Measurements from ENCODE around the gene SNX27. TPM values are rescaled to one million over a fixed set of nuclear protein-coding genes. Genes with fewer than 3 reads are reported as not detected.

Gene SNX27
- total and polyA plus RNA-seq, 2 donors (not counting 1 experiment from before 2014, with no cell fraction given) = 29.5 to 38.1 TPM

DNA sequence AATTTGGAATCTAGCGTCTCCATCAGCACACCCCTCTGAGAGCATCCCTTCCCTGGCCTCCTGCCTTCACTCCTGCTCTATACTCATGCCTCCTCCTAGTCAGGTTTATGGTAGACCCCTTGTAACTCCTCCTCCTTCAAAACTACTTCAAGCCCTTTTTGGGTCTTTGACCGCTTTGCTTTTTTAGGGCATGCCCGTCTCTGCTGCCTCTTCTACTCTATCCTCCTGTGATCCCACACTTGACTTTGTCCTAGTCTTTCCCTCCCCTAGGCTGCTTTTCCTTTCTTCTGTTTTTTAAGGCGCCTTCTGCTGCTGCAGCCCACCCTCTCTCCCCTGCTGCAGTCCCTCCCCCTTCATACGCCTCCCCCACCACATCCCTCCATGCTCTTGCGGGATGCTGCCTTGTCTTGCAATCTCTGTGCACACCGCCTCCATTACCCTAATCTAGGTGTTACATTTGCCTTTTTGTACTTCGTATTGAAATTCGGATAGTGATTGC is 1.5 kb downstream of the SNX27 start:
- Histone ChIP-seq H3K36me3 (ENCODE audit: control insufficient read depth, insufficient read depth, low read length) (no peaks in the 10 kb centered on the region), H3K27ac (ENCODE audit: insufficient read depth, low read length) (peak overlapping the region; percentile 88), H2AFZ (ENCODE audit: low read length) (no peak overlapping the region), H3K4me3 (replicated peaks in 1 of 4; ENCODE audit: control extremely low read depth in 1 of 4, insufficient read depth in 1 of 4, low read depth in 3 of 4, low read length in 4 of 4) (peak overlapping the region; percentile 77 to 86 (median 80)), H3K9ac (ENCODE audit: insufficient read depth, low read length) (peak overlapping the region; percentile 20), H3K4me2 (ENCODE audit: extremely low read depth, insufficient read depth, low read length) (peak overlapping the region; percentile 86), H3K79me2 (ENCODE audit: control insufficient read depth, insufficient read depth, low read length) (peaks cover 17% of the 10 kb centered on the region), H4K20me1 (ENCODE audit: control insufficient read depth, extremely low read depth, insufficient read depth, low read length) (no peaks in the 10 kb centered on the region), H3K4me1 (ENCODE audit: control insufficient read depth, extremely low read depth, insufficient read depth, low read length) (peaks cover 4% of the 10 kb centered on the region), H3K9me3 (ENCODE audit: control insufficient read depth, insufficient read depth, low read depth, low read length) (no peaks in the 10 kb centered on the region), H3K27me3 (ENCODE audit: control insufficient read depth, insufficient read depth, low read length) (no peaks in the 10 kb centered on the region)
- no peak for TF ChIP-seq EZH2 (IDR thresholded peaks at IDR 0.05; ENCODE audit: low read length, missing control alignments)
- TF ChIP-seq, protein P1, sequence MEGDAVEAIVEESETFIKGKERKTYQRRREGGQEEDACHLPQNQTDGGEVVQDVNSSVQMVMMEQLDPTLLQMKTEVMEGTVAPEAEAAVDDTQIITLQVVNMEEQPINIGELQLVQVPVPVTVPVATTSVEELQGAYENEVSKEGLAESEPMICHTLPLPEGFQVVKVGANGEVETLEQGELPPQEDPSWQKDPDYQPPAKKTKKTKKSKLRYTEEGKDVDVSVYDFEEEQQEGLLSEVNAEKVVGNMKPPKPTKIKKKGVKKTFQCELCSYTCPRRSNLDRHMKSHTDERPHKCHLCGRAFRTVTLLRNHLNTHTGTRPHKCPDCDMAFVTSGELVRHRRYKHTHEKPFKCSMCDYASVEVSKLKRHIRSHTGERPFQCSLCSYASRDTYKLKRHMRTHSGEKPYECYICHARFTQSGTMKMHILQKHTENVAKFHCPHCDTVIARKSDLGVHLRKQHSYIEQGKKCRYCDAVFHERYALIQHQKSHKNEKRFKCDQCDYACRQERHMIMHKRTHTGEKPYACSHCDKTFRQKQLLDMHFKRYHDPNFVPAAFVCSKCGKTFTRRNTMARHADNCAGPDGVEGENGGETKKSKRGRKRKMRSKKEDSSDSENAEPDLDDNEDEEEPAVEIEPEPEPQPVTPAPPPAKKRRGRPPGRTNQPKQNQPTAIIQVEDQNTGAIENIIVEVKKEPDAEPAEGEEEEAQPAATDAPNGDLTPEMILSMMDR (conservative IDR thresholded peaks at IDR 0.05 in 1 of 2, IDR thresholded peaks at IDR 0.05 in 1 of 2; ENCODE audit: low read depth in 1 of 2, low read length in 2 of 2) = no peak
- no peak for DNase-seq (ENCODE audit: low read depth in 2 of 2)

DNA sequence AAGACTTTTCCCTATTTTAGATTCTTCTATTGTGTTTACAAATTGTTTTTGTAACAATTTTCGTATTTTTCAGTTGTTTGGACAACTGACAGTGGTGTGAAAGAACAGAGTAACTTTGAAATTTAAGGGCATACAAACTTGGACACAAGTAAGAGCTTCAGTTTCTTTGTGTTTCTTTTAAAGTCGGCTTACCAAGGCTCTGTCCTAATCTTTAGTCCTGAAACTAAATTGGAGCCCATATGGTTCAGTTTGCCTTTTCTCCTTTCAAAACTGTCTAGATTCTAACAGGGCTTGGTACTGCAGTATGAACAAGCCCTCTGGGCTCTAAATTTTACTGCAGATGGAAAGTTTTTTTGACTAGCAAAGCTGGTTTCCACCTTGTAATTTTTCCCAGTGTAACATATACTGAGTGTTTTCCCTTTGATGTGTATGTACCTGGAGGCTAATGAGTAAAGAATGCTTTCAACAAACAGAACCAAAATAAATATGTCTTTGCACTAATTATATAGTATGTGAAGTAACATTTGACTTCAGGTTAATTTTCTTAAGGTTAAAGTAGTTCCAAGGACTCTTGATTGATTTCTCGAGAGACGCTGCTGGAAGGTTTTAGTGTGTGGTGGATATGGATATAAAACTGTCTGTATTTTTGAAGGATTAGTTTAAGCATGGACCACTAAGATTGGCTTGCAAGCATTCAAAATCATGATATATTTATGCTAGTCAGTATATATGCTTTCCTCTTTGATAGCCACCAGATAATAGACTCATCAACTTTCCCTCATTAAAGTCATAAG is 4.1 kb downstream of the SNX27 start:
- Histone ChIP-seq H3K4me2 (ENCODE audit: extremely low read depth, insufficient read depth, low read length) (no peak overlapping the region), H3K27ac (ENCODE audit: insufficient read depth, low read length) (no peak overlapping the region), H3K9me3 (ENCODE audit: control insufficient read depth, insufficient read depth, low read depth, low read length) (no peaks in the 10 kb centered on the region), H3K27me3 (ENCODE audit: control insufficient read depth, insufficient read depth, low read length) (no peaks in the 10 kb centered on the region), H2AFZ (ENCODE audit: low read length) (no peak overlapping the region), H3K4me3 (replicated peaks in 1 of 4; ENCODE audit: control extremely low read depth in 1 of 4, insufficient read depth in 1 of 4, low read depth in 3 of 4, low read length in 4 of 4) (no peak overlapping the region), H3K4me1 (ENCODE audit: control insufficient read depth, extremely low read depth, insufficient read depth, low read length) (peaks cover 10% of the 10 kb centered on the region), H3K36me3 (ENCODE audit: control insufficient read depth, insufficient read depth, low read length) (no peaks in the 10 kb centered on the region), H3K79me2 (ENCODE audit: control insufficient read depth, insufficient read depth, low read length) (peaks cover 21% of the 10 kb centered on the region), H4K20me1 (ENCODE audit: control insufficient read depth, extremely low read depth, insufficient read depth, low read length) (no peaks in the 10 kb centered on the region), H3K9ac (ENCODE audit: insufficient read depth, low read length) (no peak overlapping the region)
- no peak for TF ChIP-seq EZH2 (IDR thresholded peaks at IDR 0.05; ENCODE audit: low read length, missing control alignments)
- TF ChIP-seq, protein P1 (conservative IDR thresholded peaks at IDR 0.05 in 1 of 2, IDR thresholded peaks at IDR 0.05 in 1 of 2; ENCODE audit: low read depth in 1 of 2, low read length in 2 of 2) = no peak
- no peak for DNase-seq (ENCODE audit: low read depth in 2 of 2)

DNA sequence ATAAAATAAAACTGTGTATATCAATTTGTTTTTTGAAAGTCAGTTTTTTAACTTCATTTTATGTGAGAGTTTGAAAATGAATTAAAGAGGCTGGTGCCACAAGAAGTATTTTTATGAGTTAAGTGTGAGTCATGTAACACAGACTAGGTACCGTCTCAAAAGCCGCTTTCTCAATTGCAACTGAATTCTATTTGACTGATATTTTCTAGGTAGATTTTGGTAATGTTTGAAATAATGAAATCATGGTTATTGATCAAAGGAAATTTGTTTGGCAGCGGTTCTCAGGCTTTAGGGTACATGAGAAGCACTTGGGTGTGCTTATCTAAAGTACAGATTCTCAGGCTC is 4.6 kb downstream of the SNX27 start:
- Histone ChIP-seq H3K9me3 (ENCODE audit: control insufficient read depth, insufficient read depth, low read depth, low read length) (no peaks in the 10 kb centered on the region), H3K4me3 (replicated peaks in 1 of 4; ENCODE audit: control extremely low read depth in 1 of 4, insufficient read depth in 1 of 4, low read depth in 3 of 4, low read length in 4 of 4) (no peak overlapping the region), H2AFZ (ENCODE audit: low read length) (no peak overlapping the region), H3K27me3 (ENCODE audit: control insufficient read depth, insufficient read depth, low read length) (no peaks in the 10 kb centered on the region), H4K20me1 (ENCODE audit: control insufficient read depth, extremely low read depth, insufficient read depth, low read length) (no peaks in the 10 kb centered on the region), H3K27ac (ENCODE audit: insufficient read depth, low read length) (no peak overlapping the region), H3K4me2 (ENCODE audit: extremely low read depth, insufficient read depth, low read length) (no peak overlapping the region), H3K4me1 (ENCODE audit: control insufficient read depth, extremely low read depth, insufficient read depth, low read length) (peaks cover 6% of the 10 kb centered on the region), H3K36me3 (ENCODE audit: control insufficient read depth, insufficient read depth, low read length) (no peaks in the 10 kb centered on the region), H3K79me2 (ENCODE audit: control insufficient read depth, insufficient read depth, low read length) (peaks cover 23% of the 10 kb centered on the region), H3K9ac (ENCODE audit: insufficient read depth, low read length) (no peak overlapping the region)
- TF ChIP-seq, protein P1 (conservative IDR thresholded peaks at IDR 0.05 in 1 of 2, IDR thresholded peaks at IDR 0.05 in 1 of 2; ENCODE audit: low read depth in 1 of 2, low read length in 2 of 2) = no peak
- TF ChIP-seq EZH2 (IDR thresholded peaks at IDR 0.05; ENCODE audit: low read length, missing control alignments) = no peak
- peak; percentile 23 to 50 for DNase-seq (ENCODE audit: low read depth in 2 of 2)

Measured in fibroblast of lung (primary cell).